ENCODE results near the gene CLSTN2. TPM values are rescaled to one million over a fixed set of nuclear protein-coding genes. Genes with fewer than 3 reads are reported as not detected.

Gene CLSTN2
- total and polyA plus RNA-seq, 10 donors: 0.02 to 0.22 (median 0.13) TPM; not detected in 1

DNA sequence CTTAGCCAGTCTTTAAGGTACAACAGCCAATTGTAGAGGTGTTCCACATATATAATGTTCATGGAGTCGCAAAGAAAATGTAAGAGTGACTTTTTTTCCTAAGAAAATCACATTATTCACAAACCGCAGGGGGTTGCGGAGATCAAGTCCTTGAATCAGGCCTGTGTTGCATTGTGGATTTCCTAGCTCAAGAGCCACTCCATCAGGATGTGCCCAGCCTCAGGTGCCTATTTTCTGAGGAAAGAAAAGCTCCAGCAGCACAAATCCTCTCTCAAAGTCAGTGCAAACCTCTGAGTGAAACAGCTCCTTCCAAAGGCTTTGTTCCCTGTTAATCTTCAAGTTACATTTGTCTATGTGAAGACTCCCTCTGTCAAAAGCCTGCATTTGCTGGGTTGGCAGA is 349.4 kb downstream of the CLSTN2 start:
- Histone ChIP-seq H3K9me3 (no peaks in the 10 kb centered on the region), H3K36me3 (no peaks in the 10 kb centered on the region)
- 84 to 95% (median 87%) methylated on average over 3 of the region's 3 CpGs for WGBS, 5 donors

DNA sequence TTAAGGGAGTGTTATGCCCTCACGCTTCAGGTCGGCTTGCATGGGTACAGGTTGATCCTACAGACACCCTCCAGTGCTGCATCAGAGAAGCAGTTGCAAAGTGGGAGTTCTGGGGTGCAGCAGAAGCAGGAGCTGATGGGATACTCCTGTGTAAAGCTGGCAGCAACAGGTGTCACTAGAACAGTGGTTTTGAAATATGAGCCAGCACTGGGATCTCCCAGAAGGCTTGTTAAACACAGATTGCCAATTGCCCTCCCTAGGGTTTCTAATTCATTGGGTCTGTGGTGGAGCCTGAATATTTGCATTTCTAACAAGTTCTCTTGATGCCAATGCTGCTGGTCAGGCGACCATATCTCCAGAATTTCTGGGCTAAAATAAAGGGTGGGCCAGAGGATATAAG is 350.4 kb downstream of the CLSTN2 start:
- intact Hi-C loops (cut with DNase I; ENCODE audit: low total_unique reads): no loop called here
- DNase-seq: no peak
- Histone ChIP-seq H3K36me3 (no peaks in the 10 kb centered on the region), H3K27ac (no peak overlapping the region), H3K9me3 (no peaks in the 10 kb centered on the region), H3K4me3 (no peak overlapping the region), H3K4me1 (no peaks in the 10 kb centered on the region), H3K27me3 (replicated peaks in 1 of 7) (peaks cover 0 to 17% (median 0%) of the 10 kb centered on the region in 7 donors)
- TF ChIP-seq POLR2AphosphoS5 (IDR thresholded peaks at IDR 0.05) (no peak), POLR2A (IDR thresholded peaks at IDR 0.05) (no peak)
- TF ChIP-seq, protein P1, sequence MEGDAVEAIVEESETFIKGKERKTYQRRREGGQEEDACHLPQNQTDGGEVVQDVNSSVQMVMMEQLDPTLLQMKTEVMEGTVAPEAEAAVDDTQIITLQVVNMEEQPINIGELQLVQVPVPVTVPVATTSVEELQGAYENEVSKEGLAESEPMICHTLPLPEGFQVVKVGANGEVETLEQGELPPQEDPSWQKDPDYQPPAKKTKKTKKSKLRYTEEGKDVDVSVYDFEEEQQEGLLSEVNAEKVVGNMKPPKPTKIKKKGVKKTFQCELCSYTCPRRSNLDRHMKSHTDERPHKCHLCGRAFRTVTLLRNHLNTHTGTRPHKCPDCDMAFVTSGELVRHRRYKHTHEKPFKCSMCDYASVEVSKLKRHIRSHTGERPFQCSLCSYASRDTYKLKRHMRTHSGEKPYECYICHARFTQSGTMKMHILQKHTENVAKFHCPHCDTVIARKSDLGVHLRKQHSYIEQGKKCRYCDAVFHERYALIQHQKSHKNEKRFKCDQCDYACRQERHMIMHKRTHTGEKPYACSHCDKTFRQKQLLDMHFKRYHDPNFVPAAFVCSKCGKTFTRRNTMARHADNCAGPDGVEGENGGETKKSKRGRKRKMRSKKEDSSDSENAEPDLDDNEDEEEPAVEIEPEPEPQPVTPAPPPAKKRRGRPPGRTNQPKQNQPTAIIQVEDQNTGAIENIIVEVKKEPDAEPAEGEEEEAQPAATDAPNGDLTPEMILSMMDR (IDR thresholded peaks at IDR 0.05 in 8 of 11, conservative IDR thresholded peaks at IDR 0.05 in 3 of 11): no peak
- 57 to 65% (median 60%) methylated on average over 3 of the region's 3 CpGs for WGBS, 5 donors

More for the DNA sequence above, 349.4 kb downstream of the CLSTN2 start:
- H3K4me1 ChIP-seq: no peaks in the 10 kb centered on the region
- H3K4me3 ChIP-seq: no peak overlapping the region
- no peak for DNase-seq
- peaks cover 0 to 24% (median 0%) of the 10 kb centered on the region in 7 donors for H3K27me3 ChIP-seq (replicated peaks in 1 of 7)
- intact Hi-C loops (cut with DNase I; ENCODE audit: low total_unique reads): no loop called here
- no peak overlapping the region for H3K27ac ChIP-seq
- TF ChIP-seq POLR2AphosphoS5 (IDR thresholded peaks at IDR 0.05) (no peak), POLR2A (IDR thresholded peaks at IDR 0.05) (no peak)
- TF ChIP-seq, protein P1 (IDR thresholded peaks at IDR 0.05 in 8 of 11, conservative IDR thresholded peaks at IDR 0.05 in 3 of 11): no peak

DNA sequence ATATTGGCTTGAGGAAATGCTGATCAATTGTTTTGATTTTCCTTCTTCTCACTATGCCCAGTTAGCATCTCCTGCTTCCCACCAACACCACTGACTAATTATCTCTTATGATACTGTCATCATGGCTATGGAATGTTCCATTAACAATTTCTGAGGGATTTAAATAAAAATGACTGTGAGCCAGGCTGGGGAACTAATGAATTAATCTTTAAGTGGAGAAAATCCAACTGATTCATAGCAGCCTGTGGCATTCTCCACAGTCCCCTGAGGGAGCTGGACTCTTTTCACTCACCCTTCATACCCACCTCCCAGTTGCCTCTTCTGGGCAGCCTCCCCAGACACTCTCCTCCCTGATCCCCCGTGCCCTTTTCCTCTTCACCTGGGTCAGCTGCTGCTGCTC is 353.6 kb downstream of the CLSTN2 start:
- no peak overlapping the region for H3K27ac ChIP-seq
- DNase-seq: no peak
- no peaks in the 10 kb centered on the region for H3K4me1 ChIP-seq
- H3K36me3 ChIP-seq: no peaks in the 10 kb centered on the region
- intact Hi-C loops (cut with DNase I; ENCODE audit: low total_unique reads): no loop called here
- H3K9me3 ChIP-seq: no peaks in the 10 kb centered on the region
- WGBS, 5 donors: 58 to 78% (median 68%) methylated on average over 1 of the region's 1 CpG
- peaks cover 0 to 4% (median 0%) of the 10 kb centered on the region in 7 donors for H3K27me3 ChIP-seq (replicated peaks in 1 of 7)
- H3K4me3 ChIP-seq: no peak overlapping the region
- no peak for TF ChIP-seq POLR2AphosphoS5 (IDR thresholded peaks at IDR 0.05)
- TF ChIP-seq, protein P1 (IDR thresholded peaks at IDR 0.05 in 8 of 11, conservative IDR thresholded peaks at IDR 0.05 in 3 of 11): no peak
- TF ChIP-seq POLR2A (IDR thresholded peaks at IDR 0.05): no peak

DNA sequence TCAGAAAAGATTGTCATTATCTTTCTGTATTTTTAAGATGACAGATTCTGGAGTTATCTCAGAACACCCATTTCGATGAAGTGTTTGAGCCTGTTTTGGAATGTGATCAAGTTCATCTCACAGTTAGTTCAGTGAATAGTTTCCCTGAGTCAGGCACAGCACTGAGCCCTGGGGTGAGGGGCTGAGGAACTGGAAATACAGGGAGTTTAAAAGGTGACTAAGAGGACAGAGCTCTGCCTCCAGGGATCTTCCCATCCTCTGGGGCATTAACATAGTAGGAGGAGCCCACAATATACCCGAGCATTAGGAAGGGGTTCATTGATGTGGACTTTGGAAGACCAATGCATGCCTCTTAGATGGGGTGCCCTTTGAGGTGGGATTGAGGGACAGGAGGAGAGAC is 355.1 kb downstream of the CLSTN2 start:
- no peak overlapping the region for H3K4me3 ChIP-seq
- no peaks in the 10 kb centered on the region for H3K9me3 ChIP-seq
- H3K36me3 ChIP-seq: no peaks in the 10 kb centered on the region
- DNase-seq: no peak
- intact Hi-C loops (cut with DNase I; ENCODE audit: low total_unique reads): no loop called here
- H3K4me1 ChIP-seq: no peaks in the 10 kb centered on the region
- TF ChIP-seq, protein P1 (IDR thresholded peaks at IDR 0.05 in 8 of 11, conservative IDR thresholded peaks at IDR 0.05 in 3 of 11): no peak
- no peak for TF ChIP-seq POLR2A (IDR thresholded peaks at IDR 0.05)
- TF ChIP-seq POLR2AphosphoS5 (IDR thresholded peaks at IDR 0.05): no peak
- no peak overlapping the region for H3K27ac ChIP-seq
- peaks cover 0 to under 1% (median 0%) of the 10 kb centered on the region in 7 donors for H3K27me3 ChIP-seq (replicated peaks in 1 of 7)
- 62 to 79% (median 69%) methylated on average over 2 of the region's 2 CpGs for WGBS, 5 donors
